ENCODE data around the gene IZUMO2. TPM values are rescaled to one million over a fixed set of nuclear protein-coding genes. Genes with fewer than 3 reads are reported as not detected.

The IZUMO2 gene
- total and polyA plus RNA-seq, 10 of the 15 experiments (the other 5 are each of a cell fraction or from before 2014, with no cell fraction given) = not detected

DNA sequence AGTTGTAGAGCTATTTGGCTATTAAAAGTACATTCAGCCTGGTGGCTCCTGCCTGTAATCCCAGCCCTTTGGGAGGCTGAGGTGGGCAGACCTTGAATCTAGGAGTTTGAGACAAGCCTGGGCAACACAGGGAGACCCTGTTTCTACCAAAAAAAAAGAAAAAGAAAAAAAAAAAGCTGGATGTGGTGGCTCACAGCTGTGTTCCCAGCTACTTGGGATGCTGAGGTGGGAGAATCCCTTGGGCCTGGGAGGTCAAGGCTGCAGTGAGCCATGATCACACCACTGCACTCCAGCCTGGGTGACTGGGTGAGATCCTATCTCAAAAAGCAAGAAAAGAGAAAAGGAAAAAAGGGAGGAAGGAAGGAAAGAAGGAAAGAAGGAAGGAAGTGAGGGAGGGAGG, 9.6 kb upstream of the IZUMO2 start:
- H3K9ac ChIP-seq (ENCODE audit: control insufficient read depth, insufficient read depth, low read length) = no peak overlapping the region

More for the DNA sequence above, 9.6 kb upstream of the IZUMO2 start:
- ChIA-PET POLR2A (interaction anchor here (0.5 to 1.7 kb wide), 4 partner anchors 9 to 174 kb away, joined by 4 to 7 read pairs (median 5); partner anchors contain the start of gene KCNC3), SMC1A (ENCODE audit: uncharacterized antibody, unreplicated experiment) (interaction anchor here (0.6 to 1.1 kb wide), 3 partner anchors 19 to 168 kb away, joined by 3 read pairs; no protein-coding TSS in a partner anchor), RAD21 (ENCODE audit: unreplicated experiment) (interaction anchor here (0.6 to 1.6 kb wide), 3 partner anchors 94 to 497 kb away, joined by 3 to 5 read pairs (median 5); partner anchors contain the start of gene KCNC3), CTCF (interaction anchor here (1.1 to 1.4 kb wide), 2 partner anchors 9 to 86 kb away, joined by 4 read pairs; no protein-coding TSS in a partner anchor)
- Histone ChIP-seq H3K79me2 (ENCODE audit: control insufficient read depth, insufficient read depth, low read length) (no peaks in the 10 kb centered on the region), H3K27me3 (replicated peaks in 1 of 2; ENCODE audit: control insufficient read depth in 2 of 2, insufficient read depth in 2 of 2, low read length in 1 of 2) (no peaks in the 10 kb centered on the region), H3K36me3 (ENCODE audit: control insufficient read depth in 2 of 2, insufficient read depth in 2 of 2, low read length in 1 of 2) (no peaks in the 10 kb centered on the region), H3K4me1 (ENCODE audit: control insufficient read depth, insufficient read depth, low read length) (peaks cover 3% of the 10 kb centered on the region; the same call in 1 of the 2 replicates), H3K4me2 (ENCODE audit: control insufficient read depth, insufficient read depth) (no peak overlapping the region), H3K9me3 (replicated peaks; ENCODE audit: control insufficient read depth, insufficient read depth, low read length) (no peaks in the 10 kb centered on the region; the same call in 2 of the 3 replicates), H4K20me1 (ENCODE audit: control insufficient read depth, insufficient read depth) (no peaks in the 10 kb centered on the region), H3K27ac (ENCODE audit: control insufficient read depth, insufficient read depth) (no peak overlapping the region), H3K4me3 (no peak overlapping the region), H2AFZ (ENCODE audit: control insufficient read depth, low read depth, low read length) (no peak overlapping the region)
- intact Hi-C loops (cut with micrococcal nuclease; ENCODE audit: unreplicated experiment) (no loop called here), in situ Hi-C loops (cut with MboI) (no loop called here)
- ATAC-seq (no peak; the same call in 2 of the 3 replicates), FAIRE-seq (no peak), DNase-seq (ENCODE audit: low read depth, low spot score) (no peak)
- no TSS peak for BruUV-seq (replicated peaks)
- no peak for TF ChIP-seq ASH2L (IDR thresholded peaks at IDR 0.05; ENCODE audit: borderline replicate concordance, low read depth)
- no peak for TF ChIP-seq SMC3 (IDR thresholded peaks at IDR 0.05; ENCODE audit: borderline replicate concordance, low read length)
- TF ChIP-seq EP300 (IDR thresholded peaks at IDR 0.05; ENCODE audit: borderline replicate concordance in 1 of 2, control insufficient read depth in 1 of 2, low read depth in 2 of 2, low read length in 2 of 2) = no peak
- TF ChIP-seq SMARCA5 (IDR thresholded peaks at IDR 0.05) = no peak
- no peak for TF ChIP-seq POLR2AphosphoS2 (IDR thresholded peaks at IDR 0.05; ENCODE audit: low read depth, low read length)
- no peak for TF ChIP-seq HDGF (IDR thresholded peaks at IDR 0.05)
- no peak for TF ChIP-seq CEBPB (IDR thresholded peaks at IDR 0.05; ENCODE audit: borderline replicate concordance in 1 of 2, low read depth in 2 of 2, low read length in 2 of 2)
- TF ChIP-seq JUNB (IDR thresholded peaks at IDR 0.05) = no peak
- TF ChIP-seq, protein P1, sequence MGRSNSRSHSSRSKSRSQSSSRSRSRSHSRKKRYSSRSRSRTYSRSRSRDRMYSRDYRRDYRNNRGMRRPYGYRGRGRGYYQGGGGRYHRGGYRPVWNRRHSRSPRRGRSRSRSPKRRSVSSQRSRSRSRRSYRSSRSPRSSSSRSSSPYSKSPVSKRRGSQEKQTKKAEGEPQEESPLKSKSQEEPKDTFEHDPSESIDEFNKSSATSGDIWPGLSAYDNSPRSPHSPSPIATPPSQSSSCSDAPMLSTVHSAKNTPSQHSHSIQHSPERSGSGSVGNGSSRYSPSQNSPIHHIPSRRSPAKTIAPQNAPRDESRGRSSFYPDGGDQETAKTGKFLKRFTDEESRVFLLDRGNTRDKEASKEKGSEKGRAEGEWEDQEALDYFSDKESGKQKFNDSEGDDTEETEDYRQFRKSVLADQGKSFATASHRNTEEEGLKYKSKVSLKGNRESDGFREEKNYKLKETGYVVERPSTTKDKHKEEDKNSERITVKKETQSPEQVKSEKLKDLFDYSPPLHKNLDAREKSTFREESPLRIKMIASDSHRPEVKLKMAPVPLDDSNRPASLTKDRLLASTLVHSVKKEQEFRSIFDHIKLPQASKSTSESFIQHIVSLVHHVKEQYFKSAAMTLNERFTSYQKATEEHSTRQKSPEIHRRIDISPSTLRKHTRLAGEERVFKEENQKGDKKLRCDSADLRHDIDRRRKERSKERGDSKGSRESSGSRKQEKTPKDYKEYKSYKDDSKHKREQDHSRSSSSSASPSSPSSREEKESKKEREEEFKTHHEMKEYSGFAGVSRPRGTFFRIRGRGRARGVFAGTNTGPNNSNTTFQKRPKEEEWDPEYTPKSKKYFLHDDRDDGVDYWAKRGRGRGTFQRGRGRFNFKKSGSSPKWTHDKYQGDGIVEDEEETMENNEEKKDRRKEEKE (IDR thresholded peaks at IDR 0.05) = no peak
- TF ChIP-seq SUZ12 (IDR thresholded peaks at IDR 0.05; ENCODE audit: unreplicated experiment) = no peak

Data from GM12878 (cell line).